Measurements from ENCODE around the gene RBMS3.

DNA sequence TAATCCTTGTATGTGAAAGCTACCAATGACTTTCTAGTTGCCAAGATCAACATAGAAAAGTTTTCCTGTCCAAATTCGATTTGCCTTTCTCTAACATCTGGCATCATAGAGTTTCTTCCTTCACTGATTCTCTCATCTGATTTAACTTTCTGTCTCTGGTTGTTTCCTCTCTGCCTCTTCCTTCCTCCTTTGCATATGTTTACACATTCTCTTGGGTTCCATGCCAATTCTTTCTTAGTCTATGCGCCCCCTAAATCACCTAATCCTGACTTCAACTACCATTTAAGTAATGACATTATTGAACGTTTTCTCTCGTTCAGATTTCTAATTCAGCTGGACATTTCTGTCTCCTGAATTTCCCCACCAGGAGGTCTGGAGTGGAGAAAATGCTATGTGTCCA, 763.6 kb downstream of the RBMS3 start:
- TF ChIP-seq KDM5A (IDR thresholded peaks at IDR 0.05; ENCODE audit: low read length) (no peak), YY1 (IDR thresholded peaks at IDR 0.05; ENCODE audit: low read depth, low read length) (no peak), TCF12 (IDR thresholded peaks at IDR 0.05; ENCODE audit: low read depth, low read length) (no peak), SUZ12 (IDR thresholded peaks at IDR 0.05; ENCODE audit: low read length) (no peak), KDM4A (IDR thresholded peaks at IDR 0.05; ENCODE audit: low read depth, low read length, severe bottlenecking) (no peak), RAD21 (IDR thresholded peaks at IDR 0.05 in 1 of 2, conservative IDR thresholded peaks at IDR 0.05 in 1 of 2; ENCODE audit: low read depth in 2 of 2, low read length in 2 of 2) (no peak), FOSL1 (IDR thresholded peaks at IDR 0.05; ENCODE audit: insufficient read depth, low read depth, low read length) (no peak), EP300 (IDR thresholded peaks at IDR 0.05; ENCODE audit: borderline replicate concordance in 1 of 2, low read depth in 2 of 2, low read length in 2 of 2) (no peak), POLR2AphosphoS5 (IDR thresholded peaks at IDR 0.05; ENCODE audit: low read depth, low read length) (no peak), NANOG (IDR thresholded peaks at IDR 0.05; ENCODE audit: insufficient read depth, low read depth, low read length, poor library complexity, severe bottlenecking) (no peak), ZNF274 (IDR thresholded peaks at IDR 0.05; ENCODE audit: borderline replicate concordance, extremely low read depth, low read length) (no peak)
- TF ChIP-seq, protein P1, sequence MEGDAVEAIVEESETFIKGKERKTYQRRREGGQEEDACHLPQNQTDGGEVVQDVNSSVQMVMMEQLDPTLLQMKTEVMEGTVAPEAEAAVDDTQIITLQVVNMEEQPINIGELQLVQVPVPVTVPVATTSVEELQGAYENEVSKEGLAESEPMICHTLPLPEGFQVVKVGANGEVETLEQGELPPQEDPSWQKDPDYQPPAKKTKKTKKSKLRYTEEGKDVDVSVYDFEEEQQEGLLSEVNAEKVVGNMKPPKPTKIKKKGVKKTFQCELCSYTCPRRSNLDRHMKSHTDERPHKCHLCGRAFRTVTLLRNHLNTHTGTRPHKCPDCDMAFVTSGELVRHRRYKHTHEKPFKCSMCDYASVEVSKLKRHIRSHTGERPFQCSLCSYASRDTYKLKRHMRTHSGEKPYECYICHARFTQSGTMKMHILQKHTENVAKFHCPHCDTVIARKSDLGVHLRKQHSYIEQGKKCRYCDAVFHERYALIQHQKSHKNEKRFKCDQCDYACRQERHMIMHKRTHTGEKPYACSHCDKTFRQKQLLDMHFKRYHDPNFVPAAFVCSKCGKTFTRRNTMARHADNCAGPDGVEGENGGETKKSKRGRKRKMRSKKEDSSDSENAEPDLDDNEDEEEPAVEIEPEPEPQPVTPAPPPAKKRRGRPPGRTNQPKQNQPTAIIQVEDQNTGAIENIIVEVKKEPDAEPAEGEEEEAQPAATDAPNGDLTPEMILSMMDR (IDR thresholded peaks at IDR 0.05; ENCODE audit: control extremely low read depth in 1 of 3, insufficient read depth in 1 of 3, low read depth in 1 of 3, low read length in 3 of 3) = no peak
- TF ChIP-seq, protein P2, sequence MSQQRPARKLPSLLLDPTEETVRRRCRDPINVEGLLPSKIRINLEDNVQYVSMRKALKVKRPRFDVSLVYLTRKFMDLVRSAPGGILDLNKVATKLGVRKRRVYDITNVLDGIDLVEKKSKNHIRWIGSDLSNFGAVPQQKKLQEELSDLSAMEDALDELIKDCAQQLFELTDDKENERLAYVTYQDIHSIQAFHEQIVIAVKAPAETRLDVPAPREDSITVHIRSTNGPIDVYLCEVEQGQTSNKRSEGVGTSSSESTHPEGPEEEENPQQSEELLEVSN (IDR thresholded peaks at IDR 0.05) = no peak
